ENCODE measurements around the gene CERS1.

GRCh38 chr19:18920400-18920799 lies 24.4 kb upstream of the CERS1 start:
- no peak for TF ChIP-seq CTCF (IDR thresholded peaks at IDR 0.05; ENCODE audit: low read depth, low read length, poor library complexity, severe bottlenecking)
- TF ChIP-seq EZH2phosphoT487 (IDR thresholded peaks at IDR 0.05; ENCODE audit: borderline replicate concordance, low read length): no peak

Measured in DOHH2 (cell line).